Amniotic stem cell (primary cell): ENCODE data around the gene NMNAT2.
"Not testable (repeated sequence)": the region's sequence is repeated elsewhere in the genome, so short reads cannot be mapped to it uniquely, and the experiment has no call there.

ENCODE experiments used
- DNase-seq: peaks from one replicate; lab custom pipeline; 2025; lab: John Stamatoyannopoulos, UW

Gene NMNAT2

DNA sequence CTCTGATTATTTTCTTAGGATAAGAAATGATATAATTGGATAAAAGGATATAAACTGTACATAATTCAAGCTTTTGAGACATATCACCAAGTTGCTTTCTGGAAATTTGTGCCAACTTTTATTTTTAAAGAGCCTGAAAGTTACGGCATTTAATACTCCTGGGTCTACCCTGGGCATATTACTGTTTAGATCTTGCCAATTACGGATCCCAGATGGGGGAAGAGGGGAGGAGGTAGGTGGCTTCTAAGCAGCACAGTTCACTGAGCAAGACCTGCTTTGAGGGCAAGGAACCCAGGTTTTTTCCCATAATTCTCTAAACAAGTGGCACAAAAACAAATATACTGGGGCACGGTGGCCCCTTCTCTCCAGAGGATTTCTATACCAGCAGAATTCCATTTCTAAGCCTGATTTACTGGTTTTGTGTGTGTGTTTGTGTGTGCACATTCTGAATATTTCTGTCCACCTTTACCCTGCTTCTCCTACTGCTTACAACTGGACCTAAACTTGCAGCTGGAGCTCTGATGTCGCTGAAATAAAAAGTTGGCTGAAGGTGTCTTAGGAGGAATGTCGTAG, 155.5 kb downstream of the NMNAT2 start:
- no peak for DNase-seq

DNA sequence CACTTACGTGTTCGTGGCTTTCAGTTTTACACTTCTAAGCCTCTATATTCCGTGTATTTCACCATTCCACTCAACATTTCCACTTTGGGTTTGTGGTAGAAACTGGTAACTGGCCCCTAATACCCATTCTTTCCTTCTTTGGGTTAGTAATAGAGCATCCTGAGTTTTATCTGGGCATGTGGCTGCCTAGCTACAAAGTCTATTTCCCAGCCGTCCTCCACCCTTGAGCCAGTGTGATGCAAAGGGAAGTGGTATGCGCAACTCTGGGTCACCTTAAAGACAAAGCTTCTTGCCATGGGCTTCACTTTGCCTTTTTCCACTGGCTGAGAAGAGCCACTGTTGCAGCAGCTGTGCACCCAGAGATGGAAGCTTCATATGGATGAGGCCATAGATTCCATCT, 158.3 kb downstream of the NMNAT2 start:
- DNase-seq = no peak

DNA sequence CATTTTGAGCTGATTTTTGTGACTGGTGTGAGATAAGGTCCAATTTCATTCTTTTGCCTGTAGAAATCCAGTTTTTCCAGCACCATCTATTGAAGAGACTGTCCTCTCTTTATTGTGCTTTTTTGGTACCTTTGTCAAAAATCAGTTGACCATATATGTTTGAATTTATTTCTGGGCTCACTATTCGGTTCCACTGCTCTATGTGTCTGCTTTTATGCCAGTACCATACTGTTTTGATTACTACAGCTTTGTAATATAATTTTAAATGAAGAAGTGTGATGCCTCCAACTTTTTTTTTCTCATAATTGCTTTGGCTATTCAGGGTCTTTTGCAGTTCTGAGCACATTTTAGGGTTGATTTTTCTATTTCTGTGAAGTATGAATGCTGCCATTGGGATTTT, 163.1 kb downstream of the NMNAT2 start:
- DNase-seq = no peak

DNA sequence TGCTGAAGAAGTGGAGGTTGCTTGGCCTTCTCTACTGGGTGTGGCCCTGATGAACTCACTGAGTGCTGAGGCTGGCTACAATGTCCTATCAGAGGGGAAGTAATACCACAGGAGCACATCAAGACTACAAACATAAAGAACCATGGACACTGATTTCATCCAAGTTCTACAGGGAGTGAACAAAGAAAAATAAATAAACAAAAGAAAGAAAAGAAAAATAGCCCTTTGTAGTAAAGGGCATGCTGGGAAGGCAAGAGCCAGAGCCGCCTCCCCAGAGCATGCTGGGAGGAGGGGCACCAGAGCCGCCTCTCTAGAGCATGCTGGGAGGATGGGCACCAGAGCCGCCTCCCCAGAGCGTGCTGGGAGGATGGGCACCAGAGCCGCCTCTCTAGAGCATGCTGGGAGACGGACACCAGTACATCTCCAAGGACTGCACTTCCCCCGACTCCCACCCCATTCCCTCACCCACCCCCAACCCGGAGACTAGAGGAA, 166.2 kb downstream of the NMNAT2 start:
- DNase-seq = no peak

DNA sequence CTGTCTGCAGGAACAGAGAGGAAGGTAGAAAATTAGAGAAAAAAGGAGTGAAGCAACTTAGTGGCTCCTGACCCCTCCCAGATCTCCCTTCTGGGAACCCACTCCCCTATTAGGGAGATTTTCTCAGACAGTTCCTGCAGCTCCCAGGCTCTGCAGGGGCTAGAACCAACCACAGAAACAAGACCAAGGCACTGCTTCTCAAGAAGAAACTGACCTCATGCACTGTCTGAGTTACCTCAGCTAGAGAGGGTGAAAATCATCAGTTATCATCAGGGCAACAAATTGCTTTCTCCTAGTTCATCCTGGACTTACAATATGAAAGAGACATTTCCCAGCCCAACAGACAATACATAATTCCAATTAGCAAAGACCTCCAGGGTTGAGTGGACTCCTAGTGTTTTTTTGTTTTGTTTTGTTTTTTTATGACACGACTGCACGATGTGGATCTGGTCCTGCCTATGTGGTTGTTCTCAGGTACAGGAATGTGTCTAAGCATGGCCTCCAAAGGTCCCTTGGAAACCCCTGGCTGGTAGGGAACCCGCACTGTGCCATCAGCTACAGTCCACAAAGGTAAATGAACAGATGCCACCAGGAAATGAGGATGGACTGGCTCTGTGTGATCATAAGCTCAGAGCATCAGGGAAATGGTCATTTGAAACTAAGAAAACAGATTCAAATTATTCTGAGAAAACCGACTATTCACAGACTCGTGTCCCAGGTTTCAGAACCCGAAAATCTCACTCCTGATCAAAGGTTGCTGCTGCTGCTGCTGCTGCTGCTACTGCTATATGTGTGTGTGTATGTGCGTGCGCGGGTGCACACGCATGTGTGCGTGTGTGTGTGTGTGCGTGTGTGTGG, 166.8 kb downstream of the NMNAT2 start:
- no peak for DNase-seq

DNA sequence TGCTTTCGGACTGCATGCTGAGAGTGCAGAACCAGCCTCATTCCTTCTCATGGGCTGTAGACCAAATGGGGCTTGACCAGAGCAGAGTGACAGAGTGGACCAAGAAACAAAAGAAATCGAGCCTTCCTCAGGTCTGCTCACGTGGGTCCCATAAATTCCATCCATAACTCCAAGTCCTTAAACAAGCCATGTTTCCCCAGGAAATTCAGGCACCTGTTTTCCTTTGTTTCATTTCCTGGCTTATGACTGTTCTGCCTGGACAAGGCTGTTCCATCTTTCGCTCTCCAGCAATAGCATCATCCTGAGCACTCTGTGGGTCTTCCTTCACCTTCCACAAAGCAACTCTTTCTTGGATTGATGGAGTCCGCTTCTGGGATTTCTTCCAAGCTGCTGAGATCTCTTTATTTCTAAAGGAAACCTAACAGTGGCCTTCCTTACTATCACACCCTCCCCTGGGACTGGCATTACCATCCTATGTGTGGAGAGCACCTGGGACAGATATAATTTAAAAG, 168.2 kb downstream of the NMNAT2 start:
- DNase-seq = no peak

DNA sequence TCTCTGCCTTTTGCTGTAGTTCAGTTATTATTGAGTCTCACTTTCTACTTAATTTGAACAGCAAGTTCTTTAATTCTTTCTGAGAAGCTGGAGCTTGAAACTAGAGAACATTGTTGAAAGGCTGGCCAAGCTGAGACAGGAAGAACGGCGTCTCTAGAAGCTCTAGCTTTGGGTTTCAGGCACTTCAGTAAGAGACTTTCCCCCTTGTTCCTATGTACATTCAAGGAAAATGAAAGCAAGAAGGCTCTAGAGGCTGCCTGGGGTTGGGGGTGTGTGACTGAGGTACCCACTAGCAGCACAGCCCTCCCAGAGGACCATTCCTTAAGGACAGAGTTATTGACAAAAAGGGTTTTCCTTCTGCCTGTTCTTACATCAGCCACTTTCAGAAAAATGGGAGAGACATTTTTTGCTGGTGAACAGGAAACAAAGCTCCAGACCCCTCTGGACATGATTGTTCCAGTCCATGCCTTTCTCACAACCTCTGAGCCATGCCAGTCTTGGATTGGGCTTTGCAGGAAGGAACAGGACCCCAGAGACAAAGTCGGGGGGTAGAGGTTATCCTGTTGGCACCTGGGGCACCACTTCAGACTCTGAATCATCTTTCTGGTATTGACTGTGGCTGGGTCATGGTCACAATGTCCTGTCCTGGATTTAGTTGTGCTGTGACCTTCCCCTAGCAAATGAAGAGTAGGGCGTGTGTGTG, 169.0 kb downstream of the NMNAT2 start:
- DNase-seq = no peak

DNA sequence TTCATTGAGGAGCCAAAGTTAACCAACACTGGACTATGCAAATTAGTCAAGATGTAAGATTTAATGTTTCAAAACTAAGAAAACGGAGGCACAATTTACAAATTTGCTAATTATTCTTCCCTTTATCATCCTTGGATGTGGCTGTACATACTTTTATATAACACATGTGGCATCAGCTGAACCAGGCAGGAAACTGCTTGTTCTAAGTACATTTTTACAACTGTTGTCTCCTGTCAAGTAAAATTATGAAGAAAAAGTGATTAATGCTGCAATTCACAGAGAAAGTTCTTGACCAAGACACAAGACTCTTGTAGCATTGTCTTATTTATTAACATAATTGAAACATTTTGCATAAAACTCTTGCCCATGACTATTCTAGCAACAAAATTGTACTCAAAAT, 170.2 kb downstream of the NMNAT2 start:
- no peak for DNase-seq

DNA sequence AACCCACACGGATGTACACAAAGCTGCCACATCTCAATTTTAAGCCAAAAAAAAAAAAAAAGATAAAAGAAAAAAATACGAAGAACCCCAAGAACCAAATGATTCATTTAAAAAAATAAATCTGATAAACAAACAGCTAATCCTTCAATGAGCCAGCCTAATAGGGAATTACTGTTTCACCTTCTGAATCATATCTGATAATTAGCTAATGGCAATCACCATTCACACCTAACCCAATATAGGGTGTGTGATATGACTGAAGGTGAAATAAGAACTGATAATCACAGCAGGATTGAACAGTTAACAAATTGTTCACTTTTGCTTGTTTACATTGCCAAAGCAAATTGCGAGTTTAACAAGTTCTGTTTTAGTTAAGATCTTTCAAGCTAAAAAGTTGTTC, 170.7 kb downstream of the NMNAT2 start:
- no peak for DNase-seq

DNA sequence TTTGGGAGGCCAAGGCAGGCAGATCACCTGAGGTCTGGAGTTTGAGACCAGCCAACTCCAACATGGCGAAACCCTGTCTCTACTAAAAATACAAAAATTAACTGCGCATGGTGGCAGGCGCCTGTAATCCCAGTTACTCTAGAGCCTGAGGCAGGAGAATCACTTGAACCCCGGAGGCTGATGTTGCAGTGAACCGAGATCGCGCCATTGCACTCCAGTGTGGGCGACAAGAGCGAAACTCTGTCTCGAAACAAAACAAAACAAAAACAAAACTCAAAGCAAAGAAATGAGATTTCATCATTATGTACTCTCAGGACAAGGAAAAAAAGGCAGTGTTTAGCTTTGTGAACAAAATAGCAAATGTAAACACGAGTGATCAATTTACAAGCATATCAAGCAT, 171.1 kb downstream of the NMNAT2 start:
- no peak for DNase-seq

DNA sequence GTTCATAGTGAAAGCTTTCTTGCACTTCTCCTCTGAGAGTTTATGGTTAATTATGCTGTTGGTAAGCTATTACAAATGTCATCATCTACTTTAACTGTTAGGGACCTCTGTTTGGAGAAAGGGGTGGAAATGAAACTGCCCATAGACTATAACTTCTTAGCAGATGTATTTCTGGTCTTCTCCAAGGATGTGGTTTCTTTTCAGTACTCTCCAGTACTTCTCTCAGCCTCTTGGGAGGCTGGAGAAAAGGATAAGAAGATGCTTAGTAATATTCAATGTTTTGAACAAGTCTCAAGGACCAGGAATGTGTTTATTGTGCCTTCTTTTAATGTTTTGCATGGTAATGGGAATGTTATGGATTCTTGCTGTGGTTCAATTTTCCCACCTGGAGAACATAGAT, 171.7 kb downstream of the NMNAT2 start:
- no peak for DNase-seq

DNA sequence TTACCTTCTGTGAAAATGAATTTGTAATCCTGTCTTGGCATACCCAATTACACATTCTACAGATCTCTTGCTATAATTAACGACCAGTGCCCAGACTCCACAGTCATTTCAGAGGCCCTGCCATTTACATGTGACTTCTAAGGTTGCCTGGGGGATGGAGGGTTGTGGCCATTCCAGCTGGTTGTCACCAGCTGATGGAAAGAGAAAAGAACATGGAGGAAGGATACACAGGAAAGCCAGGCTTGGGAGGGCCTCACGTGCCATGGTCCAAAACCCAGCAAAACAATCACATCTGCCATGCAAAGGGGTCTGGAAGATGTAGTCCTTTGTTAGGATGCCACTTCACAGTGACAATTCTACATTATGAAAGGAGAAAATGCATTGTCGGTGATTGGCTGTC, 172.8 kb downstream of the NMNAT2 start:
- no peak for DNase-seq

DNA sequence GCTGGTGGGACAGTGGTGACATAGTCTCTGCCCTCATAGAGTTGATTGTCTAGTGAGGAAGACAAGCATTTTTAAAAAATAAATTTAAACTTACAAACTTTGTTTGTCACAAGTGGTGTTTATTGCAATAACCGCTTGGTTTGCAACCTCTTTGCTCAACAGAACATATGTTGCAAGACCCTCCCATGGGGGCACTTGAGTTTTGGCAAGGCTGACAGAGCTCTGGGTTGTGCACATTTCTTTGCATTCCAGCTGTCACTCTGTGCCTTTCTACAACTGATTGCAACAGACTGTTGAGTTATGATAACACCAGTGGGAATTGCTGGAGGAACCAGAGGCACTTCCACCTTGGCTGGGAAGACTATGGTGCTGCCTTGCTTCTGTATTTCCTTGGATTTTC, 173.7 kb downstream of the NMNAT2 start:
- no peak for DNase-seq

DNA sequence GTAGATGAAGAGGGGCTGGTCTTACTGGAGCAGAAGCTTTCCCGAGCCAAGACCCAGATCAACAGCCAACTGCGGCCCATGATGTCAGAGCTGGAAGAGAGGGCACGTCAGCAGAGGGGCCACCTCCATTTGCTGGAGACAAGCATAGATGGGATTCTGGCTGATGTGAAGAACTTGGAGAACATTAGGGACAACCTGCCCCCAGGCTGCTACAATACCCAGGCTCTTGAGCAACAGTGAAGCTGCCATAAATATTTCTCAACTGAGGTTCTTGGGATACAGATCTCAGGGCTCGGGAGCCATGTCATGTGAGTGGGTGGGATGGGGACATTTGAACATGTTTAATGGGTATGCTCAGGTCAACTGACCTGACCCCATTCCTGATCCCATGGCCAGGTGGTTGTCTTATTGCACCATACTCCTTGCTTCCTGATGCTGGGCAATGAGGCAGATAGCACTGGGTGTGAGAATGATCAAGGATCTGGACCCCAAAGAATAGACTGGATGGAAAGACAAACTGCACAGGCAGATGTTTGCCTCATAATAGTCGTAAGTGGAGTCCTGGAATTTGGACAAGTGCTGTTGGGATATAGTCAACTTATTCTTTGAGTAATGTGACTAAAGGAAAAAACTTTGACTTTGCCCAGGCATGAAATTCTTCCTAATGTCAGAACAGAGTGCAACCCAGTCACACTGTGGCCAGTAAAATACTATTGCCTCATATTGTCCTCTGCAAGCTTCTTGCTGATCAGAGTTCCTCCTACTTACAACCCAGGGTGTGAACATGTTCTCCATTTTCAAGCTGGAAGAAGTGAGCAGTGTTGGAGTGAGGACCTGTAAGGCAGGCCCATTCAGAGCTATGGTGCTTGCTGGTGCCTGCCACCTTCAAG, 174.8 kb downstream of the NMNAT2 start:
- DNase-seq = no peak

DNA sequence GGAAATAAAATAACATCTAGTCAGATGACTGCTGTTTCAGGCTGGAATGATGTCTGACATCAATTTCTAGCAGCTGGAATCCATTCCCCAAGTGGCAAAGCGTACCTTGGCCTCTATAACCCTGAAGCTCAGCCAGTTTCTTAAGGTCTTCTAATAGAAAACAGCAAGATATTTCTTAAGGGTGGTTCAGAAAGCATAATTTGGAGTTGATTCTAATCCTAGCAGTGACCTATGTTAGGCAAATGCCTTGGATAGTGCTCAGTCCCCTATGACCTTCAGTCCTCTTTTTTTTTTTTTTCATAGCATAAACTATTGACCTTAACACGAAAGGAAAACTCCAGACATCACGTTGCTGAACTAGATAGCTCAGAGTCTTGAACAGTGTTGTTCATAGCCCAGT, 175.6 kb downstream of the NMNAT2 start:
- no peak for DNase-seq

DNA sequence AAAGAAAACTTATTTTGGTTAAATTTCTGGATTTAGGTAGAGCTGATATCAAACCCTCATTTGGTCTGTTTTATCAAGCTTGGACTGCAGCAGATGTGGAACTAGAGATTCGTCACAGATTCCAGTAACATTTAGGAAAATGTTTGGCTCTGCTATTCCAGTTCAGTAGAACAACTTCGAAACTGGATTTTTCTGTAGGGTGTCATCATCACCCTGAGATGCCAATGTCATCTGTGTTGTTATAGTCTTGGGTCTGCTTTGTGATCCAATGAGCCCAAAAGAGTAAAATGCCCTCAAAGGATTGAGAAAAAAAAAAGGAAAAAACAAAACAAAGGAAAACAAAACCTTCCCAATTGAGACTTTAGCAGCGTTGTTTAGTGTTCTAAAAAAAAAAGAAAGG, 176.7 kb downstream of the NMNAT2 start:
- DNase-seq = no peak

DNA sequence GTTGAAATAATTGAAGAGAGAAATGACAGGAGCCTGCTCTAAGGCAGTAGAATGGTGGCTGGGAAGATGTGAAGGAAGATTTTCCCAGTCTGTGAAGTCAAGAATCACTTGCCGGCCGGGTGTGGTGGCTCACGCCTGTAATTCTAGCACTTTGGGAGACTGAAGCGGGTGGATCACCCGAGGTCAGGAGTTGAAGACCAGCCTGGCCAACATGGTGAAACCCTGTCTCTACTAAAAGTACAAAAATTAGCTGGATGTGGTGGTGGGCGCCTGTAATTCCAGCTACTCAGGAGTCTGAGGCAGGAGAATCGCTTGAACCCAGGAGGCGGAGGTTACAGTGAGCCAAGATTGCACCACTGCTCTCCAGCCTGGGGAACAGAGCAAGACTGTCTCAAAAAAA, 177.3 kb downstream of the NMNAT2 start:
- not testable (repeated sequence) for DNase-seq

DNA sequence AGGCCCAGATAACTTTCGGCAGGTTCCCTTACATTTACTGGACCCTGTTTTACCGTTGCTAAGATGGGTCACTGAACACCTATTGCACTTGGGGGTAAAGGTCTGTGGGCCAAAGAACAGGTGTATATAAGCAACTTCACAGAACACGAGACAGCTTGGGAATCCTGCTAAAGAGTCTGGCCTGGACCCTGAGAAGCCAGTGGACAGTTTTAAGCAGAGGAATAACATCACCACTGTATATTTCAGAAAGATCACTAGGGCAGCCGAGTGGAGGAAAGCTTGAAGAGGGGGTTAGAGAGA, 177.7 kb downstream of the NMNAT2 start:
- no peak for DNase-seq

DNA sequence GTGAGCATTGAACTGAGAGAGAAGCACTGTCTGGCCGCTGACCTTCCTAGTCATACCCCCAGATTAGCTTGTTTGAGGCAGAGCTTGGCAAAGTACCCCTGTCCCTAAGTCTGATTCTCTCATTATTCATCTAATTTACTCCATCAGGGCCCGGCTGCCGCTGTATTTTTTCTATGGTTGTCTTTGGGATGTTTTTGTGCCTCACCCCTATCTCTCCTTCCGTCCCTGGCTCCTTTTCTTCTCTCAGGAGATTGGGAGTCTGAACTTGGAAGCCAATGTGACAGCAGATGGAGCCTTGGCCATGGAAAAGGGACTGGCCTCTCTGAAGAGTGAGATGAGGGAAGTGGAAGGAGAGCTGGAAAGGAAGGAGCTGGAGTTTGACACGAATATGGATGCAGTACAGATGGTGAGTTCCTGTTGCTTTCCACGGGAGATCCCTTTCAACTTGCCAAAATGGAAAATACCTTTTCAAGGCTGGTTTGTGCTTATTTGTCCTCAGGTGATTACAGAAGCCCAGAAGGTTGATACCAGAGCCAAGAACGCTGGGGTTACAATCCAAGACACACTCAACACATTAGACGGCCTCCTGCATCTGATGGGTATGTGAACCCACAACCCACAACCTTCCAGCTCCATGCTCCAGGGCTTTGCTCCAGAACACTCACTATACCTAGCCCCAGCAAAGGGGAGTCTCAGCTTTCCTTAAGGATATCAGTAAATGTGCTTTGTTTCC, 178.2 kb downstream of the NMNAT2 start:
- DNase-seq = no peak

DNA sequence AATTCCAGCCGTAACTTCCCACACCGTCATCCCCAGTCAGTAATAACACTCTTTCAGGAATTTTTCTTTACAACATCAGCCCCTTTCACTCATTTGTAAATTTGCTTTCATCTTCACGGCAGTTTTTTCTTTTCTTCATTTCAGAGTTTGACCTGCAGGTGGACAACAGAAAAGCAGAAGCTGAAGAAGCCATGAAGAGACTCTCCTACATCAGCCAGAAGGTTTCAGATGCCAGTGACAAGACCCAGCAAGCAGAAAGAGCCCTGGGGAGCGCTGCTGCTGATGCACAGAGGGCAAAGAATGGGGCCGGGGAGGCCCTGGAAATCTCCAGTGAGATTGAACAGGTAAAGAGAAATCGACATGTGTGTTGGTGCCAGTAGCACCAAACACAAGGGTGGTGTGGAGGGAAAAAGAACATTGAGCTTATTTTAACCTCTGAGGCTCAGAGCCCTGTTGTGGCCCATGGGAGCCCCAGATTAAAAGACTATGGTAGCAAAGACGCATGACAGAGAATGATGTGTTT, 178.9 kb downstream of the NMNAT2 start:
- no peak for DNase-seq

DNA sequence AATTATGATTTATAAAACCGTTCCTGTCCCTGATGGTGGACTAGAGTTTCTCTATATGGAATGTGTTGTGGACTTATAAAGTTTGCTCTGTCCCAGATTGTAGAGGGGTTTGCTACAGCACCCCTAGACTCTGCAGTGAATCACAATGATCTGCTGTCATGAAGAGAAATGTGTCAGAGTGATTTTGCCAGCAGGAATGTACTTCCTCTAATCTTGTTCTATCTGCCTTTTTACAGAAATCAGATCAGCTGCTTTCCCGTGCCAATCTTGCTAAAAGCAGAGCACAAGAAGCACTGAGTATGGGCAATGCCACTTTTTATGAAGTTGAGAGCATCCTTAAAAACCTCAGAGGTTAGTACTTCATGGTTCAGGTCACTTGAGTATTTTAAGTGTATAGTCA, 180.1 kb downstream of the NMNAT2 start:
- DNase-seq = no peak
